Activated CD8-positive, alpha-beta memory T cell treated with anti-CD3 and anti-CD28 coated beads, Interleukin-2, amount 50 U/mL, for 24 hours (primary cell): ENCODE results near the gene PROX1.

Experiments
- DNase-seq: peaks from one replicate; pipeline ENCODE4 v3.0.0-alpha.2; 2020; ENCODE audit errors: extremely low read depth

PROX1 gene

DNA sequence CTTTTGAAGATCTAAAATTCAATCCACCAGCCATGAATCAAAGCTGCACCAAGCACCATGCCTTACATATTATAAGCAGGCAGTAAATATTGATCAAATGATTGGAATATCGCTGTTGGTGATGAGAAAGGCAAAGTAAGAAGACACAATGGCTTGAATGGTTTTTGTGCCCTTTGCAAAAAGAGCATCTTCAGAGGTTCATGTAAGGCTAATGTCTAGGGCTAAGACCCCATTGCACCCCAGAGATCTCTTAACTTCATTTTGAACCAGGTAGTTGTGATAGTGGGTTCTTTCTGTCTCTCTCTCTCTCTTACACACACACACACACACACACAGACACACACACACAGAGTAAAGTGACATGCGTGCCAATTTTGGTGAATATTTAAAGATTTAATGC, 12.0 kb downstream of the PROX1 start:
- no peak for DNase-seq

DNA sequence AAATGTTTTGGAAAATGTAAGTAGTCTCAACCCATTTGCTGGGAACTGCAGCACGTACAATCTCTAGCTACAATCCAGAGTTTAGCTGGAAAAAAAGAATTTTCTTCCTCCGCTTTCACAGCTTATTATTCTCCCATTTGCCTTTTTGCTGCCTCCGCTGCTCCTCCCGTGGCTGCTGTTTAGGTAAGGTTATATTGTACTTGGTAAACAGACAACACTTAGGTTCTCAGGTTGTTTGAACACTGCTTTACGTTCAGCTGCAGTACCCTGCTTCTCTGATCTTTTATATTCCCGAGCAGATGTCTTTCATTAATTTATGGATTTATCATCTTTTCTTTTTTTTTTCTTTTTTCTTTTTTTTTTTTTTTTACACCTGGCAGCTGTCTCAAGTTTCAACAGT, 14.3 kb downstream of the PROX1 start:
- DNase-seq, result no peak

DNA sequence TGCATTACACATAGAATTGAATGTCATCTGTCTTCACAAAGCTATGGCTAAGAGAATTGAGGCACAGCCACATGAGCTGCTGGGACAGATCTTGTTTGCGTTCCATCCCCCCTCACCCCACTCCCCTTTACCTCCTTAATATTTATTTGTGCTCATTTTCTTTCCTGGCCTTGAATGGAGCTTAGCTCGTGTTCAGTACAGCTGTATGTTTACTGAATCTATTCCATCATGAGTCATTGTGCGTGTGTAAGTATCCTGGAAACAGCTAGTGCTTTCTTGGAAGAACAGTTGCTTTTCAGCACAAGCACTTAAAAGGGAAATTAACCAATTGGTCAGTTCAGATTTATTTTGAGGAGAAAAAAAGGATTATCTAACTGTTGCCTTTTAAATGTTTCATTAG, 14.7 kb downstream of the PROX1 start:
- no peak for DNase-seq

DNA sequence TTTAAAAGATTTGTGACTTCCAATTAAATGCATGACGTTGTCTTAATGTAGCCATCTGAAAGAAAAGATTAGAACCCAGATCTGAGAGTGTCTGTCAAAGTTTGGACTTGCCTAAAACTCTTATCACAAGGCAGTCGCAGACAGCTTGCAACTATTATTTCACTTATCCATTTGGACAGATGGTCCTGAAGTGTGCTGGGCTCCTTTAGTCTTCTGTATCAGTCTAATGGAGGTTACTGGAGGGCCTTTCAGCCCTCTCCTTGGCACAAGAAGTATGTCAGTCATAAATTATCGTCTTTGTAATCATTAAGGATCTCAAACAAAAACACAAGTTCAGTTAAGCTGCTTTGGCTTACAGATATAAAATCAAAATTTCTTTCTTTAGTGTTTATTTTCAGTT, 15.5 kb downstream of the PROX1 start:
- DNase-seq, result no peak

DNA sequence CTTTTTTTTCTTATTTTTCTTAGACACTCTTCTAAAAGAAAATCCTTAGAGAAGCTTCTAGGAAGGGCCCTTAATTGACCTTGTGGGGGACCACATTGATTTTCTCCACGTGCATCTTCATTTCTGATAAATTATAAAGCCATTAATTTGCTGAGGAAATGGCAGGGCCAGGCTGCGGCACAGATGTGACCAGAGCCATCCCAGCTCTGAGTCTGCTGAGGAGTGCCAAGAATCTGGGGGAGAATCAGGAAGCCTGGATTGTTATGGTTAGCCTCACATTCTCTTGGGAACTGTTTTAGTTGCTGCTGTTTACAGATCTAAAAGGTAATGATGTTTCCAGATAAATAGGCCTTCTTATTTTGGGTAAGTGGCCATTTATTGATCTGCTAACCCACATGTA, 16.2 kb downstream of the PROX1 start:
- no peak for DNase-seq

DNA sequence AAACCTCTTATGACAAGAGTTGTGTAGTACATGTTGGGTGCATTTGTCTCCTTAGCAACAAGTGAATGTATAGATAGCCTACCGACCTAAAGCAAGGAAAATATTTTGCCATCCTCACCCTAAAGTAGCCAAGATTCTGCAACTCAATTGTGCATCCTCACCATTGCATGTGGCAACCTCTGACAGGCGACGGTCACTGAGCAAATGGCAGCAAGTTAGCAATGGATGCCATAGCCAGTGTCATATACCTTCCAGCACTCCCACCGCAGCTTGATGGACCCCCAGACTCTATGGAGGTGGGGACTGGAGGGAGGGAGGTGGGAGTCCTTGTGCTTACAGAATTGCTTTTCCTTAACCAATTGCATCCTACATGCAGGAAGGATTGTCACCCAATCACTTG, 17.0 kb downstream of the PROX1 start:
- no peak for DNase-seq

DNA sequence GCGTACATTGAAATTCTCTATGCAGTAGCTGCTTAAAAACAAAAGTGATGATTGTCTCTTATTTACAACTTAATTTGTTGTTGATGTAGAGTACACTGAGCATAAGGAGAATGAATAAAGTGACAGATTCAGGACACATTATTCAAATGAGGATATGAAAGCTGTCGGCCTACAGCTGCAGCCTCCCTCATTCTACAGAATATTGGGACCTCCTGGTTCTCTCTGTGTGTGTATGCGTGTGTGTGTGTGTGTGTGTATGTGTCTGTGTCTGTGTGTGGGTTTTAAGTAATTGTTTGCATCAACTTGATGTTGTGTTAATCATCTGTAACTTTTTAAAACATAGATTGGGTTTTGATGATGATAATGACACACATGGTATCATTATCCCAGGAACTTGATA, 17.9 kb downstream of the PROX1 start:
- no peak for DNase-seq

DNA sequence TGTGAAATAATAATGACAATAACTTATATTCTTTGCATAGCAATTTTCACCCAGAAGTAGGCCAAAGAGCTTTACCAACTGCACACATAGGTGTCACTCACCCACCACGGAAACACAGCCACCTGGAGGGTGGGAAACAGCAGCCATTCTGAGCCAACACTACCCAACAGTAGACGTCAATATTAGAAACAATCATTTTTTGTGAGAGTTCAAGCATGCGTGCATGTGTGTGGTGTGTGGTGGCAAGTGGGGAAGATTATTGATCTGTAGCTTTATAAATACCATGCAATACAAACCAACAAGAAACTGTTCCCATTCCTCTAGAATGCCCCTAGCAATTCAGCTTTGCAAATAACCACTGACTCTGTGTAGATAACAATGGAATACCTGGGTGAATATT, 19.1 kb downstream of the PROX1 start:
- no peak for DNase-seq

DNA sequence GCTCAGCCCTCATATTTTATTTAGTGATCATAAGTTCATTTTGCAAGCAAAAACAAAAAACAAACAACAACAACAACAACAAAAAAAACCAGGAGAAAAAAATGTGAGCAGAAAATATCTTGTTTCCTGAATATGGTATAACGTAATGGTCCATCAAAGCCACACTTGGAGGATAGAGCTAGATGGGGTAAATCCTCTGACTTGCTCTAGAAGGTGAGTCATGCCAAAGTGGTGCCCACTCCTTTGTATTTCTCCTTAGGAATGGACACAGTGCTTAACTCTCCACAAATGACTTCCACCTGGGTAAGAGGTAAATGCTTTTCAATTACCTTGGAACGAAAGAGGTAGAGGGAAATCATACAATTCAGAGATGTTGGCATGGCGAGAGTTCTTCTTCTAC, 20.6 kb downstream of the PROX1 start:
- no peak for DNase-seq

DNA sequence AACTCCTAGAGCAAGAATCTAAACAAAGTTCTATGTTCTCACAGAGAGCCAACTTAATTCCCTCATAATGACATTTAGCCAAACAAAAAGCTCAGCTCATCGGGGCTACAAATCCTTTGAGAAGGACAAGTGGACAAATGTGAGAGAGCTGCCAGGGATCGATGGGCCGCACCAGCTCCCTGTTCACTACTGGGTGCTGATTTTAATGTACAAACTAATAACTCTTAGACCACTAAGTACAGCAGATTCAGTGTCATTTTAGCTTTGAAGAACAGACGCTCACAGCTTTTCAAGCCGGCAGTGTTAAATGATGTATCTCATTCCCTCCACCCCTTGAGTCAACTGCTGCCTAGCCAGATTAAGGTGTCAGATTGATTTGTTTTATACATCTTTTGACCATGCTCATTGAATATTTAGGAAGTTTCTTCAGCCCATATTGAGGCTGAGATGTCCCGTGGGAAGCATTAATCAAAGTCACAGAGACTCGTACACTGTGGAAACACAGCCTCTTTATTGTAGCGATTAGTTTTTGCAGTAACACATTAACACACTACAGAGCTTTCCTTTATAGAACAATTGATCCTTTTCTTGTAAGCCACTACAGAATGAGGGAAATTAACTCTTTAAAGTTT, 21.1 kb downstream of the PROX1 start:
- no peak for DNase-seq

DNA sequence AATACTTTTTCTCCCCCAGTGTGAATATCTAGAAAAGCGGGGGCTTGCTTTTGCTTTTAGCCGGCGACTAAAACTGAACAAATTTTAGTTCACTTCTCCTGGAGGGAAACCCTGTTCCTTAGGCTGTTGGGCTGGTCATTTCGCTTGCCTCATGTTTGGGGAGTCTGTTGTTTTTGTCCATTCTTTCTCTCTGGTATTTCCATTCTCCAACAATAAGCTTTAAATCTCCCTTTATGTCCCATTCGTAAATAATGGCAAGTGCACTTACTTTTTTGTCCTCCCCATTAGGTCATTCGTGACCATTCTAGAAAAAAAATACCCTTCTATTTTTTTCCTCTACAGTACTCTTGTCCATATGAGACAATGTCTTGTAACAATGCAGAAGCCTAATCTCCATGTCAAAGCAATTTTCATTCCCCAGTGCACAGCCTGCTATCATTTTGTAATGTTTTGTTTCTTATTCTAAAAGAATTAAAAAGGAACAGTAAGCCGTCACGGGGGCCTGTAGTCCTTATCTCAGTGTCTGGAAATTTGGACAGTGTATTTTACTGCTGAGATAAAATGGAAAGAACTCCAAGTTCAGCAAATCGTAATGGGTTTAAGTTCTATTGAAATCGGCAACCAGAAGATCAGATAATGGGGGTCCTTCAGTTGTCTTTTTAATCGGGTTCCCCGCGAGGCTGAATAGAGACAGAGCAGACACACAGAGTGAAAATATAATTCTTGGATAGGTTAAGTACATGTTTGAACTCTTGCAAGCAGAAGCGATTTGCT, 21.8 kb downstream of the PROX1 start:
- no peak for DNase-seq

DNA sequence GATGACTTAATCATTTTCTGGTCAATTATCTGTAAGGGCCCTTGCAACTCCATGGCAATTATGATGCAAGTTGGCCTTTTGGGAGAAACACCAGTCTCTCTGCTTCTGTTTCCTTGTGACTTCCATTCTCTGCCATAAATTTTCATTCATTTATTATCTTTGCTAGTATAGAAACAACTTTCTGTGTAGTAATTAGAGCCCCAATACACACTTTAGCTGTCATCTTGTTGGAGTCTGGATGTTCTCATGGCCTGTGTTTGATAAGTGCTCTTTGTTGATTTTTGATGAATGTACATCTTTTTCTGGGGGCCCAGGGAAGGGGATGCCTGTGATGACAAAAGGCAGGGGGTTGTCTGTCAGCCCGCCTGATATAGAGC, 22.4 kb downstream of the PROX1 start:
- DNase-seq, result no peak

DNA sequence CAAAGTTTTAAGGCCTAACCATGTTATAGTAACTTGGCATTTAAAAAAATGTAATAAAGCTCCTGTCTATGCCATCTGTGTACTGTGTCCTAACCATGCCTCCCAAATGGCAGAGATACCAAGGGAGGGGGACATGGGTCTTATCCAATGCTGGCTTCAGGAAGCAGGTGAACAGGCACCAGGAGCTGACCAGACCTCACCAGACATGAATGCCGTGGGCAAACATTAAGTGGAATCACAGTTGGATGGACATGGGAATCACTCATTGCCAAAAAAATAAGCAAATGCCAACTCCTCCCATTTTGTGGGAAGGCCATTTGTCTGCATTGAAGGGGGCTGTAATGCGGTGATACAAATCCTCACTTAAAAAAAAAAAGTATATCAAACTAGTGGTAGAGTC, 22.9 kb downstream of the PROX1 start:
- DNase-seq, result no peak

DNA sequence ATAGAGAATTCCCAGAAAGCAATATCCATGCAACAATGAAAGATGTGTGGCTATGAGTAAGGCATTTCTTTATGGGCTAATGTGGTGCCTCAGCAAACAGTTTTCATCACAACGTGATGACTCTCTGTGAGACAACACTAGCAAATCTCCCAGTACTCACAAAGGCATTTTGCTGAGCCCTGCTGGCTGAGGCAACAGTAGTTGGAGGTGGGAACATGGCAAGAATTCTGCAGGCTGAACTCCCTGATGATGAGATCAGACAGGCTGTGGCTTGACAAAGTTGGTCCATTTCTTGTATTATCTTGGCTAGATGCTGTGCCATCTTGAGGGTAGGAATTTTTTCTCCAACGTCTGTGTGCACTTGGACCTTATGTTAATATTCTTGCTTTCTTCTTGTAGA, 24.6 kb downstream of the PROX1 start:
- no peak for DNase-seq

DNA sequence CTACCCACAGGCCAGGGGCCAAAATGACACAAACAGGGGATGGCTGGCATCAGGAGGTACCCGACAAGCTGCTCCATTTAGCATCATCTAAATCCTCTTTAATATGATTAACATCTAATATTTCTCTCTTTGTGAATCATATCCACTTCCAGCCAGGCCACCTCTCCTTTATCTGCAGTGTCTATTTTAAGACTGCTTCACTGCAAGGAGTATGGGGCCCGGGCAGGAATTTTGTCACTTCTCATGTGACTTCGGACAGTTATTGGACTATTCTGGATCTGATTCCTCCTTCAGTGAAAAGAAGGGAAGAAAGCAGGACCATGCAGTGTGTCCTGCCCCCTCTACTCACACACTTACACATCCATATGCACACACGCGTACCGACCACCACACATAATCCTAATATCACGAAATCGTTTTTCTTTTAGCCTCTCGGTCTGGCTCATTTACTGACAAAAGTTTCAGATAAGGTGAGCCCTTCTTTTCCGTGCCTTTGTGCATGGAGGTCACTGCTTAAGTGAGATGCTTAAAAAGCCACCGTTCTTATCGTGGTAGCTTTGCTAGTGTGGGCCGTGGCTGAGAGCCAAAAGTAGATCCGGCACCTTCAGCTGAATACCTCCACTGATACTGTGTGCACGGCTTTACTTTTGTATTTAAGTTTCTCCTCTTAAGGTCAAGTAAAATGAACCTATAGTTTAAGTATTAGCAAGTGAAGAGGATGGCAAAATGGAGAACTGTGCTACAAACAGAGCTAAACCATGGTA, 26.0 kb downstream of the PROX1 start:
- no peak for DNase-seq

DNA sequence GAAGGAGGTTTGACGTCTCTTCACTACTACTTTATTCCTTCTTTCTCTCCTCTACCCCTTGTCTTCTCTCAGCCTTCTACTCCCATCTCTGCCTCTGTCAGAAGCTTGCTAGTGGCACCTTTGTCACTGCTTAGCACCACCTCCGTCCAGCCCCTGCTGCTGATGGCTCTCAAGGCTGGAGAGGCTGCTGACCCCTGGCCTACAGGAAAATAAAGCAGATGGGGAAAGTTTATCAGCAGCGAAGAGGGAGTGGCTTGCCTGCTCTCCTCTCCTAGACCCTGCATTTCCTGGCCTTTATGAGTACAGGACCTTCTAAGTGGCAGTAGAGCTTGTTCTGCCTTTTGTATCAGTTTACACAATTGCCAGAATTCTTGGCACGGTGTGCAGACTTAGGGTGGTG, 27.0 kb downstream of the PROX1 start:
- DNase-seq, result no peak

DNA sequence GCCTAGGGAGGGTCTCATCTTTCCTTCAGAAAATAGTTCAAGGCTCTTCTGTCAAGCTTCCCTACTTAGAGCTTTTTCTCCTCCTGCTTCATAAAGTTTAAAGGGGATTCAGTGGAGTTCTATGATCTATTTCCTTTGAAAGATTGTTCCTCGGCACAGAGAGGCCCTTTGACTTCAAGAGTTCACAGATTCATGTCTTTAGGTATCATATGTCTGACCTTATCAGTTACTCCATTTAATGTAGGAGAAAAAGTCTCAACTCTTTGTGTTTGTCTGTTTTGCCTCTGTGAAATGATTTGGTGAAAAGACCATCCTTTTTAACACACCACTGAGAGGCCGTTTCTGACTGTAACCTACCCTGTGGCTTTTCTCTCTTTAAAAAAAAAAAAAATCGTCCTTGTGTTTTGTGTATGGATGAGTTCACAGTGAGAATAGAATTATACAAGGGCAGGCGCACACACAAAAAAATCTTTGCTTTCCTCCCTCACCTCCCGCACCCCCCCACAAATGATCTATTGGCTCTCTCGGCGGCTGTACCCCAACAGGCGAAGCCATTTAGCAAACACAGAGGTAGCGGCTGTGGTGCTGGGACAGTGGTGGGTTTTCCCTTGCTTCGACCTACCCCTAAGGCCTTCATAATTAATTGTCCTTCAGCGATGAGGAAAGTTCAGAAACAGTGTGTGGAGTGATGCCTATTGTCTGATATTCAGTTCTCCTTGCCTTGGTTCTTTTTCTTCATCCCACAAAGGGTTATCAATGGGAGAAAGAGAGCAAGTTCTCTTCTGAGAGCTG, 29.6 kb downstream of the PROX1 start:
- DNase-seq, result no peak

DNA sequence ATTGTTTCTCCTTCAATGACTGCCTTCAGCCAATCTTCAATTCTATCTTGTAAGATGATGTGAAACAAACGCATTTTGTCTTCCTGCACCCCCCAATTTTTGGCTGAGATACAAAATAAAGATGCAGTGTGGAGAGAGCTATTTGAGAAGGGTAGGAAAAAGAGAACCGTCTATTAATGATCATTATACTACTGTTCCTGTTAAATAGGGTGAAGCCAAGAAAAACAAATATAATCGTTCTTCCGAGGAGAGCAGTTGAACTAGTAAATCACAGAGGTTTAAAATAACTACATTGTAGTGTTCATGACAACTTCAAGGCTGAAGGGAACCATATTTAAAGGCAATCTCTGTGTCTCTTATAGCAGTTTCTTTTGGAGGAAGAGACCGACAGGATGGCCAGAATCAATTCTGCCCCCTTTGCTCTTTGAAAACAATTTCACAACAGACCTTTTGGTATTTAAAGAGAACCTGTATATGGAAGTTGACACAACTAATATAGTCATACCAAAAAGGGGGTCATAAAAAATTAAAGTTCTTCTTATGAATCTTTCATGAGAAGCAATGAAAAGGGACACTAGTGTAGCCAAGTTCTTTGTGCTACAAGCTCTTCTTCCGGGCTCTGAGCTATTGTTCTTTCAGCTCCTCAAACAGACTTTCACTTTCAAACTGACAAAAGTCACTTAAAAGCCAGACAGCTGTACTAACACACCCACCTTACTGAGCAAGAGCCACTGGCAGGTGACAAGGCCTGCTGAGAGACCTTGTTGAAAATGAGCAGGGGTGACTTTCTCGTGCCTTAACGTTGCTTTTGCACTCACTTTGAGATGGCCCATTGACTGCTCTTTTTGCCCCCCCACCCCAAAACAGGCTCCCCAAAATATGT, 30.9 kb downstream of the PROX1 start:
- DNase-seq, result no peak

DNA sequence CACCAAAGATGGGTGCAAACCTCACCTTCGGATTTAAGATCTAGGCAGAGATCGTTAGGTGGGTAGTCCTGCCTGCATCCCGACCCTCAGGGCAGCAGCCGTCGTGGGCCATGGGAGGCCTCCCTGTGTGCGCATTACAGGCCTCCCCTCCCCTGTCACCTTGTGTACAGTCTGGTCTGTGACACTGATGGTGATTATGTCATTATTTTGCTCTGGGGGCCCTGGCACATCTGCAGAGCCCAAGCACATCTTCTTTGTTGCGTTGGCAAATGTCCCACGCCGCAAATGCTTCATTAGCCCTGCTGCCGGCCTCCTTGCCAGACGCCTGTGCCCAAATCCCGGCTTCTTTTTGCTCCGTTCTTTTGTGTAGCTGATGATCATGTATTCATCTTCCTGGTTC, 31.7 kb downstream of the PROX1 start:
- no peak for DNase-seq

DNA sequence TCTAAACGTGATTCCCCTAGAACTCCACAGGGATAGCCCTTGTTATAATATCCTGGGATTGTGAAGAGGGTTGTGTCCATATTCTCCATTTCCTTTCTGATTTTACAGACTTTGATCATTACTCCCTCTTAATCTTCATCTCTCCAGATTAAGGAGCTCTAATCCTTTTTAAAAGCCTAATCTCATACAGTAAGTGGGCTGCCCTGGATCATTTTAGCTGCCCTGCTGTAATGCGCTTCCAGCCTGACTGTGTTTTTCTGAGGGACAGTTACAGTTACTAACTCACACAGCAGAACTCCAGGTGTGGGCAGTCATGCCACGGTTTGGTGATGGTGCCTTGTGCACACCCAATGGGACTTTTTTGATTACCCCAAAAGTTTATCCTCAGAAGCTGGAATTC, 33.5 kb downstream of the PROX1 start:
- no peak for DNase-seq

DNA sequence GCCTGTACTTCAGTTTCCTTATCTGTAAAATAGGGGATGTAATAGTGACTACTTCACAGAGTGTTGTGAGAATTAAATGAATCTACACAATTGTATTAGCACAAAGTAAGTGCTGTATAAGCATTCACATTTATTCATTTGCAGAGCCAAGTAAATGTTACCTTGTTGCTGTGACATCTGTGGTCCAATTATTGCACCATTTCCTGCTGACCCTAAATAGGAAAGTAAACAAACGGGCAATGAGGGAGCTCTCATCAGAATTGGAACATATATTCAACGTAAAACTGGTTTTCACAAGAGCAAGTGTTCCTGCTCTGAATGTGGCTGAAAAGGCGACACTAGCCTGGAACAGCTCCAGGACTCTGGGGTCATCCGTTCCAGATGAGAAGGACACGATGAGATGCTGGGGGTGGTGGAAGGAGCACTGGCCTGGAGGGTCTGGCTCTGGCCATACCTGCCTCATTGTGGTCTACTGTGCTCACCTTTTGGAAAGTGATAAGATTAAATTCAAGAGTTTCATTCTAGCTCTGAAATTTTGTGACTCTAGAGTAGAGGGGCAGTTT, 34.5 kb downstream of the PROX1 start:
- no peak for DNase-seq
